Kidney (tissue), 14 donors: Measurements from ENCODE around the gene RERE. TPM values are rescaled to one million over a fixed set of nuclear protein-coding genes. Genes with fewer than 3 reads are reported as not detected.

Experiments used
- DNase-seq, 5 donors: peaks; one replicate each; pipeline ENCODE4 v3.0.0-alpha.2; 2013 to 2020
- FAIRE-seq: peaks from 2 replicates; lab custom pipeline; 2012; peaks lifted over from hg19 to GRCh38; lab: Jason Lieb, UNC
- H3K27ac ChIP-seq, 2 donors: one replicate each; pipeline ENCODE4 v1.7.0; 2013; ENCODE audit warnings: low read depth in 2 of 2, low read length in 2 of 2, inconsistent platforms in 1 of 2
- H3K27me3 ChIP-seq: one replicate; pipeline ENCODE4 v1.7.1; 2013; ENCODE audit warnings: low read length, inconsistent platforms; ENCODE audit not compliant: control insufficient read depth, insufficient read depth
- H3K36me3 ChIP-seq, 3 donors: one replicate each; pipeline versions ENCODE4 v1.7.0 to v1.7.1; 2013; ENCODE audit warnings: low read length in 3 of 3, control low read depth in 1 of 3, inconsistent platforms in 1 of 3; ENCODE audit not compliant: insufficient read depth in 3 of 3, control insufficient read depth in 2 of 3
- H3K4me1 ChIP-seq, 3 donors: one replicate each; pipeline versions ENCODE4 v1.7.0 to v1.7.1; 2013; ENCODE audit warnings: low read length in 3 of 3, inconsistent platforms in 1 of 3, low read depth in 1 of 3; ENCODE audit not compliant: control insufficient read depth in 2 of 3, insufficient read depth in 2 of 3
- H3K4me3 ChIP-seq, 3 donors: one replicate each; pipeline versions ENCODE4 v1.7.0 to v1.8.1; 2013; ENCODE audit warnings: low read length in 3 of 3, control low read depth in 1 of 3, inconsistent platforms in 1 of 3
- H3K9ac ChIP-seq, 3 donors: one replicate each; pipeline versions ENCODE4 v1.7.0 to v1.7.1; 2013; ENCODE audit warnings: low read length in 3 of 3, control low read depth in 1 of 3, inconsistent platforms in 1 of 3
- H3K9me3 ChIP-seq, 3 donors: one replicate each; pipeline versions ENCODE4 v1.7.0 to v1.7.1; 2013; ENCODE audit warnings: low read length in 3 of 3, control low read depth in 1 of 3, inconsistent platforms in 1 of 3; ENCODE audit not compliant: control insufficient read depth in 2 of 3, insufficient read depth in 1 of 3
- intact Hi-C: fragments of 100-400 bp; cut with DNase I; formaldehyde crosslinking; loops from one replicate; pipeline ENCODE4 v1.11.1; 2022
- polyA plus RNA-seq: library from polyadenylated mRNA; stranded (reverse); fragments of 350-450 nt; fragmentation: Illumina TruSeq; extraction: RNeasy Lipid Tissue Mini Kit (QIAGEN cat#74804); gene quantifications from one replicate; pipeline ENCODE4 v1.2.3, GENCODE V29; 2014; ENCODE audit warnings: low read depth, low replicate concordance; ENCODE audit not compliant: insufficient read depth
- total RNA-seq: library from RNA; stranded (reverse); fragmentation: NEBNext Ultra II Directional; extraction: Animal tissue kit (Norgen Biotek cat#: 25700); gene quantifications from one replicate; pipeline ENCODE4 v1.2.1, GENCODE V29; 2021
- TF ChIP-seq, protein P1 (sequence below): IDR thresholded peaks from 3 replicates; pipeline ENCODE4 v1.5.1; 2012; ENCODE audit warnings: mild to moderate bottlenecking, moderate library complexity, borderline replicate concordance; ENCODE audit not compliant: insufficient read depth; ENCODE audit errors: extremely low read depth
- donor health status: control.
- donor health status: control.
- donor health status: control.
- donor health status: control.
- donor health status: control.
- donor health status: DM: yes; HTN: yes; CAD: no.
- donor health status: Normal renal cell carcinoma (clear cell type).

RERE gene
- total and polyA plus RNA-seq, 2 donors from 2014 or later: 37.2 to 176 TPM

DNA sequence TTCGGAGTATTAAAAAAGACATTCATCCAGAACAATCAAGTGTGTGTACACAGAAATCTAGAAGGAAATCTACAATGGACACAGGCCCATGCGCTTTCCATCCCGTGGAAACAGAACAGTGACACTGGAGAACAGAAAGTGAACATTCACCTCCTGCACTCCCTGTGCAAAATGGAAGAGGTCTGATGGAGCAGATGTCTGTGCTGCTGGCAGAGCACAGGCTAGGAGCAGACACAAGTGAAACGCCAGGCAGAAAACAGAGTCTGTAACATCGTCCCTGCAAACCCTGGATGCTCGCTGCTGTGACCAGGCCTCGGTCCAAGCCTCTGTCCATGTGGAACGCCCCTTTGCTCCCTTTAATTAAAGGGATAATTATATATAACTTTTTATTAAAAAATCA lies 463.4 kb downstream of the RERE start:
- intact Hi-C loops: no loop called here
- TF ChIP-seq, protein P1, sequence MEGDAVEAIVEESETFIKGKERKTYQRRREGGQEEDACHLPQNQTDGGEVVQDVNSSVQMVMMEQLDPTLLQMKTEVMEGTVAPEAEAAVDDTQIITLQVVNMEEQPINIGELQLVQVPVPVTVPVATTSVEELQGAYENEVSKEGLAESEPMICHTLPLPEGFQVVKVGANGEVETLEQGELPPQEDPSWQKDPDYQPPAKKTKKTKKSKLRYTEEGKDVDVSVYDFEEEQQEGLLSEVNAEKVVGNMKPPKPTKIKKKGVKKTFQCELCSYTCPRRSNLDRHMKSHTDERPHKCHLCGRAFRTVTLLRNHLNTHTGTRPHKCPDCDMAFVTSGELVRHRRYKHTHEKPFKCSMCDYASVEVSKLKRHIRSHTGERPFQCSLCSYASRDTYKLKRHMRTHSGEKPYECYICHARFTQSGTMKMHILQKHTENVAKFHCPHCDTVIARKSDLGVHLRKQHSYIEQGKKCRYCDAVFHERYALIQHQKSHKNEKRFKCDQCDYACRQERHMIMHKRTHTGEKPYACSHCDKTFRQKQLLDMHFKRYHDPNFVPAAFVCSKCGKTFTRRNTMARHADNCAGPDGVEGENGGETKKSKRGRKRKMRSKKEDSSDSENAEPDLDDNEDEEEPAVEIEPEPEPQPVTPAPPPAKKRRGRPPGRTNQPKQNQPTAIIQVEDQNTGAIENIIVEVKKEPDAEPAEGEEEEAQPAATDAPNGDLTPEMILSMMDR: no peak
- FAIRE-seq (no peak), DNase-seq (no peak)
- no peaks in the 10 kb centered on the region for H3K9me3 ChIP-seq
- no peak overlapping the region for H3K4me3 ChIP-seq
- H3K36me3 ChIP-seq: peaks cover 5 to 54% (median 40%) of the 10 kb centered on the region in 3 donors
- H3K4me1 ChIP-seq: peaks cover 0 to 12% (median 0%) of the 10 kb centered on the region in 3 donors
- no peak overlapping the region for H3K9ac ChIP-seq
- H3K27me3 ChIP-seq: no peaks in the 10 kb centered on the region
- H3K27ac ChIP-seq: no peak overlapping the region

DNA sequence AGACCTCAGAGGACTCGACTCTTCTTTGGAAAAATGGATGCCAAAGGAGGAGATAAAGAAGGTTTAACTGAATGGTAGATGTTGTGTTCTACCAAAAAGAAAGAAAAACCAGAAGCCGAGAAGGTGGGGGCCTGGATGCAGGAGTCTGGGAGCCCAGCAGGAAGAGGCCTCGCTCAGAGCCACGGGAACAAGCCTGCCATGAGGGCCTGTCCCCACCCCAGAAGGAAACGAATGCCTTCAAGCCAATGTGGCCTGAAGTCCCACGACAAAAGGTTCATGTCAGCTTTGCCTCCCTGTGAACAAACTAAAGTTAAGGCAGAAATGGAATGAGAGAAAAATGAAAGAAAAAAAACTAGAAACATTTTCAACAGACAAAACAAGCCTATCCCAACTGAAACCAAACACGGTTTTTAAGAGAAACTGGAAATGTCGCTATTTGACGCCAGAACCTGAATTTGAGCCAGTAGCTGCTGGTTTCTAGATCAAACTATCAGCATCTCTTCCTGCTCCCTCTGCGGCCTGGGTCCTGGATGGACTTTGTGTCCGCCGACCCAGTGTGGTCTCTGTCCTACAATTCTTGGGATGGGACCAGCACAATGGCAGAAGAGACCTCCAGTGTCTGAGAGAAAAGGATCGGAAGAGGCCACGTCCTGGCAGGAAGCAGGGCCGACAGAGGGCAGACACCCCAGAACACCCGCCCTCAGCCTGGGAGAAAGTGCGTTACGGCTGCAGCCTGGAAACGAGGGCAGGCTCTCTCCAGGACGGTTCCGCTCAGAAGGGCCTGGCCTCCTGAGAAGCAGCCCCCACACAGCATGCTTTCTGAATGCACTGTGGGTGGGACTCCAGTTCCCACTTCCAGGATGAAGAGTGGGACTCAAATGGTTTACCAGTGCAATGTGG lies 464.3 kb downstream of the RERE start:
- no peak for FAIRE-seq
- Histone ChIP-seq H3K27me3 (no peaks in the 10 kb centered on the region), H3K36me3 (peaks cover 5 to 47% (median 36%) of the 10 kb centered on the region in 3 donors), H3K4me1 (peaks cover 0 to 16% (median 0%) of the 10 kb centered on the region in 3 donors), H3K9ac (no peak overlapping the region), H3K27ac (peak overlapping the region; percentile 61 to 73), H3K4me3 (no peak overlapping the region), H3K9me3 (no peaks in the 10 kb centered on the region)
- DNase-seq: peak in 2 of 5 donors; percentile 34 to 78
- intact Hi-C loops: no loop called here
- TF ChIP-seq, protein P1: no peak

DNA sequence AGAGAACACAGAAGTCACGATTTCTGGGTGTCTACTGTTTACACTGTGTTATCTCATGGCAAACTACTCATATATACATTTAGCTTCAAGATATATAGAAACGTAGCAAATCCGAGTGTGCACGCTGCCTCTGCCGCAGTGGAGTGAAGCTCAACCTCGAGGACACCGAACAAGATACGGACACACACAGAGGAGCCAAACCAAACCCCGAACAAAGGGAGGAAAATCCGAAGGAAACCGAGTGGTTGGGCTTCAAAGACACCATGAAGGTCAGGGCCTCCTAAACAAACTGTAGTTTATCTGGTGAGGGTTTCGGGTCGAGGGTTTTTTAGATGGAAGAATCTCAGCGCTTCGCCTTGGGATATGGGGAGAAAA lies 465.0 kb downstream of the RERE start:
- Histone ChIP-seq H3K27ac (peak overlapping the region; percentile 61 to 73), H3K9me3 (no peaks in the 10 kb centered on the region), H3K4me3 (no peak overlapping the region), H3K36me3 (peaks cover 5 to 40% (median 29%) of the 10 kb centered on the region in 3 donors), H3K9ac (no peak overlapping the region), H3K4me1 (peaks cover 0 to 14% (median 0%) of the 10 kb centered on the region in 3 donors), H3K27me3 (no peaks in the 10 kb centered on the region)
- intact Hi-C loops: no loop called here
- FAIRE-seq (no peak), DNase-seq (peak in 2 of 5 donors; percentile 33 to 65)
- TF ChIP-seq, protein P1: no peak
